NCI-H2029 treated with DMSO at 0.1 percent for 48 hours (cell line): ENCODE results near the gene KLF5.
"Not testable (repeated sequence)": the region's sequence is repeated elsewhere in the genome, so short reads cannot be mapped to it uniquely, and the experiment has no call there.

Experiments
- DNase-seq: peaks from one replicate; lab custom pipeline; 2025; lab: John Stamatoyannopoulos, UW

The KLF5 gene

GRCh38 chr13:73058736-73059459 lies at the start of gene KLF5:
Gene KLF5, plus strand, starts transcription at chr13:73059005. Its CDS starts 323 bp downstream, at chr13:73059328.
- DNase-seq = peak; percentile 46

GRCh38 chr13:73011751-73012150 lies 47.1 kb upstream of the KLF5 start:
- no peak for DNase-seq

- DNase-seq = no peak
Observed at GRCh38 chr13:73015805-73016204, 43.0 kb upstream of the KLF5 start.

- no peak for DNase-seq
Observed at GRCh38 chr13:73018336-73018735, 40.5 kb upstream of the KLF5 start.

- DNase-seq = no peak
Observed at GRCh38 chr13:73025217-73026012, 33.4 kb upstream of the KLF5 start.

- DNase-seq = no peak
Observed at GRCh38 chr13:73034901-73035300, 23.9 kb upstream of the KLF5 start.

GRCh38 chr13:73035660-73036059 lies 23.1 kb upstream of the KLF5 start:
- DNase-seq = no peak

- no peak for DNase-seq
Observed at GRCh38 chr13:73036566-73036965, 22.2 kb upstream of the KLF5 start.

- DNase-seq = no peak
Observed at GRCh38 chr13:73038064-73038463, 20.7 kb upstream of the KLF5 start.

GRCh38 chr13:73039201-73040108 lies 19.4 kb upstream of the KLF5 start:
- no peak for DNase-seq

- DNase-seq = no peak
Observed at GRCh38 chr13:73040484-73040883, 18.3 kb upstream of the KLF5 start.

GRCh38 chr13:73040968-73041596 lies 17.7 kb upstream of the KLF5 start:
- no peak for DNase-seq

GRCh38 chr13:73045031-73045430 lies 13.8 kb upstream of the KLF5 start:
- DNase-seq = no peak

GRCh38 chr13:73048615-73049014 lies 10.2 kb upstream of the KLF5 start:
- DNase-seq = not testable (repeated sequence)

GRCh38 chr13:73054712-73055111 lies 4.1 kb upstream of the KLF5 start:
- no peak for DNase-seq

GRCh38 chr13:73055813-73056564 lies 2.8 kb upstream of the KLF5 start:
- no peak for DNase-seq

GRCh38 chr13:73056565-73056962 lies 2.2 kb upstream of the KLF5 start:
- DNase-seq = no peak

- DNase-seq = no peak
Observed at GRCh38 chr13:73057284-73058063, 1.3 kb upstream of the KLF5 start.

- no peak for DNase-seq
Observed at GRCh38 chr13:73058064-73058313, 816 bp upstream of the KLF5 start.

- DNase-seq = no peak
Observed at GRCh38 chr13:73058432-73058735, 421 bp upstream of the KLF5 start.
